HCT116 (cell line): ENCODE data around the gene METTL6. TPM values are rescaled to one million over a fixed set of nuclear protein-coding genes. Genes with fewer than 3 reads are reported as not detected.

Experiments
- ATAC-seq: fragments of 200-7000 bp; cut with Tn5 transposase; 2 replicates; pipeline ENCODE4 v1.9.1; 2020; ENCODE audit warnings: mild to moderate bottlenecking, moderate library complexity
- BruUV-seq: library from RNA; stranded (reverse); fragments of 400-500 nt; replicated peaks from 2 replicates; lab custom pipeline; 2021; lab: Mats Ljungman, UMichigan
- CTCF ChIA-PET: fragments of 300-600 bp; sonication (Branson Sonifier 250); formaldehyde crosslinking; loops from one replicate; lab custom pipeline; 2021; ENCODE audit warnings: antibody characterized with exemption; lab: Charles Lee
- POLR2A ChIA-PET: fragments of 300-600, 350-600 bp; sonication (Branson Sonifier 250); formaldehyde crosslinking; loops from one replicate; lab custom pipeline; 2021; ENCODE audit warnings: antibody characterized with exemption; lab: Charles Lee
- RAD21 ChIA-PET, 2 experiments: fragments of 300-600 bp; sonication (Branson Sonifier 250); formaldehyde crosslinking; loops; one replicate each; lab custom pipeline; 2023; ENCODE audit warnings: low total read pairs in 2 of 2; ENCODE audit not compliant: uncharacterized antibody in 2 of 2, unreplicated experiment in 2 of 2, low non-redundant PET in 1 of 2; lab: Charles Lee
- DNase-seq: peaks from one replicate; pipeline ENCODE4 v3.0.0-alpha.2; 2010; ENCODE audit warnings: low read depth, low spot score
- H2AFZ ChIP-seq: fragments of 200-600 bp; shearing (Covaris generic), sonication (generic); 2 replicates; pipeline ENCODE4 v1.6.1; 2017; ENCODE audit warnings: low read depth, mixed run types, mixed read lengths, antibody characterized with exemption, low read length; ENCODE audit not compliant: poor library complexity, severe bottlenecking
- H3K27ac ChIP-seq: 2 replicates; pipeline ENCODE4 v1.5.1; 2012; ENCODE audit warnings: low read depth, low read length
- H3K27me3 ChIP-seq: fragments of 200-600 bp; sonication (generic); 2 replicates; pipeline ENCODE4 v1.6.1; 2016; ENCODE audit warnings: mixed run types, low read length, mixed read lengths; ENCODE audit not compliant: insufficient read depth
- H3K36me3 ChIP-seq, 2 experiments: fragments of 200-500 bp in 1 of 2; fragments of 200-600 bp in 1 of 2; sonication (Bioruptor generic) in 1 of 2; sonication (generic) in 1 of 2; 2 replicates each; pipeline versions ENCODE4 v1.5.1 to v1.6.1; 2014 to 2016; ENCODE audit warnings: low read length in 2 of 2, inconsistent platforms in 1 of 2, mixed read lengths in 1 of 2, mixed run types in 1 of 2; ENCODE audit not compliant: insufficient read depth in 2 of 2, control insufficient read depth in 1 of 2
- H3K4me1 ChIP-seq, 2 experiments: fragments of 200-600 bp in 1 of 2; sonication (generic) in 1 of 2; 2 replicates each; pipeline versions ENCODE4 v1.5.1 to v1.6.1; 2012 to 2017; ENCODE audit warnings: low read length in 2 of 2, inconsistent platforms in 1 of 2, mild to moderate bottlenecking in 1 of 2, mixed read lengths in 1 of 2, mixed run types in 1 of 2, moderate library complexity in 1 of 2; ENCODE audit not compliant: insufficient read depth in 2 of 2, control insufficient read depth in 1 of 2
- H3K4me2 ChIP-seq: fragments of 200-600 bp; sonication (generic); 2 replicates; pipeline ENCODE4 v1.6.1; 2017; ENCODE audit warnings: mixed run types, low read length, mixed read lengths
- H3K4me3 ChIP-seq, 2 experiments: fragments of 200-600 bp in 1 of 2; sonication (generic) in 1 of 2; replicated peaks in 1 of 2; 2 replicates each; pipeline ENCODE4 v1.5.1; 2011 to 2016; ENCODE audit warnings: low read length in 2 of 2, control low read depth in 1 of 2, low read depth in 1 of 2, mild to moderate bottlenecking in 1 of 2, mixed read lengths in 1 of 2, mixed run types in 1 of 2
- H3K79me2 ChIP-seq: fragments of 200-600 bp; sonication (generic); 2 replicates; pipeline ENCODE4 v1.6.1; 2017; ENCODE audit warnings: mild to moderate bottlenecking, mixed run types, low read length, moderate library complexity, mixed read lengths; ENCODE audit not compliant: insufficient read depth
- H3K9ac ChIP-seq: fragments of 200-600 bp; sonication (generic); 2 replicates; pipeline ENCODE4 v1.6.1; 2016; ENCODE audit warnings: low read length, mixed read lengths
- H3K9me2 ChIP-seq: fragments of 200-600 bp; sonication (generic), shearing (Covaris generic); 2 replicates; pipeline ENCODE4 v1.6.1; 2017; ENCODE audit warnings: mixed run types, mild to moderate bottlenecking, moderate library complexity; ENCODE audit not compliant: insufficient read depth
- H3K9me3 ChIP-seq, 2 experiments: fragments of 200-500 bp in 1 of 2; fragments of 200-600 bp in 1 of 2; sonication (Bioruptor generic) in 1 of 2; sonication (generic) in 1 of 2; 2 replicates each; pipeline ENCODE4 v1.6.1; 2014 to 2017; ENCODE audit warnings: low read length in 2 of 2, mixed read lengths in 2 of 2, inconsistent platforms in 1 of 2, low read depth in 1 of 2, mild to moderate bottlenecking in 1 of 2, mixed run types in 1 of 2, moderate library complexity in 1 of 2; ENCODE audit not compliant: control insufficient read depth in 1 of 2, insufficient read depth in 1 of 2
- H4K20me1 ChIP-seq: fragments of 200-600 bp; sonication (generic), shearing (Covaris generic); 2 replicates; pipeline ENCODE4 v1.6.1; 2017; ENCODE audit warnings: mixed run types, mild to moderate bottlenecking, moderate library complexity; ENCODE audit not compliant: insufficient read depth
- CEBPB ChIP-seq: IDR thresholded peaks from 2 replicates; pipeline ENCODE4 v1.6.1; 2012; ENCODE audit warnings: low read depth
- EGR1 ChIP-seq: IDR thresholded peaks from 2 replicates; pipeline ENCODE4 v1.6.1; 2012; ENCODE audit warnings: low read depth
- ELF1 ChIP-seq: IDR thresholded peaks from 2 replicates; pipeline ENCODE4 v1.6.1; 2012; ENCODE audit warnings: low read depth, borderline replicate concordance
- EZH2 ChIP-seq: fragments of 200-600 bp; sonication (generic); IDR thresholded peaks from 2 replicates; pipeline ENCODE4 v1.6.1; 2017; ENCODE audit warnings: antibody characterized with exemption, mixed run types
- EZH2phosphoT487 ChIP-seq: fragments of 200-600 bp; IDR thresholded peaks from 2 replicates; pipeline ENCODE4 v1.6.1; 2018; ENCODE audit warnings: antibody characterized with exemption, borderline replicate concordance
- POLR2A ChIP-seq: IDR thresholded peaks from 2 replicates; pipeline ENCODE4 v1.7.0; 2011; ENCODE audit warnings: borderline replicate concordance; ENCODE audit not compliant: insufficient read depth, insufficient read length; ENCODE audit errors: extremely low read depth
- POLR2AphosphoS5 ChIP-seq: IDR thresholded peaks from 2 replicates; pipeline ENCODE4 v1.6.1; 2011; ENCODE audit warnings: mild to moderate bottlenecking, low read depth, low read length, moderate library complexity
- RAD21 ChIP-seq: IDR thresholded peaks from 2 replicates; pipeline ENCODE4 v1.6.1; 2012; ENCODE audit warnings: low read depth, mild to moderate bottlenecking
- SIN3A ChIP-seq: IDR thresholded peaks from 2 replicates; pipeline ENCODE4 v1.6.1; 2012; ENCODE audit warnings: low read depth
- TCF7L2 ChIP-seq: IDR thresholded peaks from 2 replicates; pipeline ENCODE4 v1.7.0; 2011; ENCODE audit warnings: borderline replicate concordance, inconsistent platforms; ENCODE audit not compliant: insufficient read depth, insufficient read length; ENCODE audit errors: extremely low read depth
- YY1 ChIP-seq: IDR thresholded peaks from 2 replicates; pipeline ENCODE4 v1.6.1; 2011; ENCODE audit warnings: low read length, low read depth, moderate library complexity, mild to moderate bottlenecking; ENCODE audit not compliant: insufficient replicate concordance; ENCODE audit errors: extremely low read depth
- ZFX ChIP-seq: fragments of 450-650 bp; IDR thresholded peaks from 2 replicates; pipeline ENCODE4 v1.6.1; 2017
- ZNF274 ChIP-seq: fragments of 200-500 bp; sonication (Bioruptor generic); IDR thresholded peaks from 2 replicates; pipeline ENCODE4 v1.6.1; 2014; ENCODE audit warnings: mild to moderate bottlenecking, low read depth, low read length, inconsistent platforms
- intact Hi-C: fragments of 100-400 bp; cut with micrococcal nuclease; formaldehyde crosslinking; loops from 2 replicates; pipeline ENCODE4 v1.10.0; 2022
- total RNA-seq: library from RNA; stranded (reverse); gene quantifications from one replicate; pipeline ENCODE4 v1.2.1, GENCODE V29; 2021; ENCODE audit not compliant: unreplicated experiment
- TF ChIP-seq, protein P1 (sequence below): IDR thresholded peaks from 2 replicates; pipeline ENCODE4 v1.6.1; 2011; ENCODE audit warnings: mild to moderate bottlenecking, low read length, moderate library complexity; ENCODE audit not compliant: insufficient replicate concordance; ENCODE audit errors: extremely low read depth
- TF ChIP-seq, protein P2 (sequence below): IDR thresholded peaks from 2 replicates; pipeline ENCODE4 v1.6.1; 2012
- TF ChIP-seq, protein P3 (sequence below): IDR thresholded peaks from 2 replicates; pipeline ENCODE4 v1.6.1; 2012
- TF ChIP-seq, protein P4 (sequence below), 3 experiments: fragments of 200-600 bp in 1 of 3; sonication (generic) in 1 of 3; IDR thresholded peaks in 2 of 3; conservative IDR thresholded peaks in 1 of 3; 2 replicates each; pipeline ENCODE4 v1.5.1; 2012 to 2017; ENCODE audit warnings: low read depth in 2 of 3, low read length in 2 of 3, antibody characterized with exemption in 1 of 3, borderline replicate concordance in 1 of 3, control low read depth in 1 of 3, mild to moderate bottlenecking in 1 of 3, mixed read lengths in 1 of 3, mixed run types in 1 of 3, moderate library complexity in 1 of 3; ENCODE audit not compliant: insufficient read depth in 1 of 3

Gene METTL6
- total RNA-seq, 1 experiment from 2014 or later, result 14.7 TPM

DNA sequence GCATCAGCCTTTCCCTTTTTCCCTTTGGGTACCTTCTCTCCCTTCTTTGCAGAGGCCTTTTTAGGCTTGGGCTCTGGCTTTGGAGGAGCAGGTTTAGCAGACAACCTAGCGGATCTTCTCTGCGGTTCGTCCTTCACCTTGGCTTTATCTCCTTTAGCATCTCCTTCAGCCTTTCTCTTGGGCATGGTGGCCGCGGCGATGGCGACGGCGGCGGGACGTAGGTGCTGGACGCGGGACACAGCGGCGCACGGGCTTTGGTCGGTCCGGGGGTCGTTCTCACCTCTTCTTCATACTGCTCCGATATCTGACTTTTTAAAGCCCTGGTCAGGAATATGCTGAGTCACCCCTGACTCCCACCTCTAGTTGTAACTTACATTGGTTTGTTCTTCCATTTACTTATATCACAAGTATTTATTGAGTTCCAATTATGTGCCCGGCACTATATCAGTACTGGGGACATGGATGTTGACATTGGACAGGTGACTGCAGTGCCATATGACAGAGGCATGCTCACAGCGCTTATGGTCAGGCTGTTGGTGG lies 51.8 kb downstream of the METTL6 start:
- RAD21 ChIA-PET, result no interaction called here
- Histone ChIP-seq H3K9ac (no peak overlapping the region), H3K27ac (no peak overlapping the region), H3K79me2 (no peaks in the 10 kb centered on the region), H3K36me3 (no peaks in the 10 kb centered on the region), H3K4me3 (no peak overlapping the region), H4K20me1 (no peaks in the 10 kb centered on the region), H3K9me2 (no peaks in the 10 kb centered on the region), H3K4me2 (no peak overlapping the region), H3K9me3 (no peaks in the 10 kb centered on the region), H3K27me3 (no peaks in the 10 kb centered on the region), H2AFZ (peak overlapping the region; percentile 41), H3K4me1 (peaks cover 0 to 5% of the 10 kb centered on the region in 2 experiments; a peak in 2 of 4 replicates)
- CTCF ChIA-PET, result no interaction called here
- intact Hi-C loops, result loop anchor here (5.0 kb wide), 1 partner anchor 268 kb away; no protein-coding TSS in a partner anchor
- POLR2A ChIA-PET, result no interaction called here
- BruUV-seq, result no TSS peak
- ATAC-seq, result no peak
- DNase-seq, result no peak
- no peak for TF ChIP-seq SIN3A
- TF ChIP-seq RAD21, result no peak
- TF ChIP-seq, protein P1, sequence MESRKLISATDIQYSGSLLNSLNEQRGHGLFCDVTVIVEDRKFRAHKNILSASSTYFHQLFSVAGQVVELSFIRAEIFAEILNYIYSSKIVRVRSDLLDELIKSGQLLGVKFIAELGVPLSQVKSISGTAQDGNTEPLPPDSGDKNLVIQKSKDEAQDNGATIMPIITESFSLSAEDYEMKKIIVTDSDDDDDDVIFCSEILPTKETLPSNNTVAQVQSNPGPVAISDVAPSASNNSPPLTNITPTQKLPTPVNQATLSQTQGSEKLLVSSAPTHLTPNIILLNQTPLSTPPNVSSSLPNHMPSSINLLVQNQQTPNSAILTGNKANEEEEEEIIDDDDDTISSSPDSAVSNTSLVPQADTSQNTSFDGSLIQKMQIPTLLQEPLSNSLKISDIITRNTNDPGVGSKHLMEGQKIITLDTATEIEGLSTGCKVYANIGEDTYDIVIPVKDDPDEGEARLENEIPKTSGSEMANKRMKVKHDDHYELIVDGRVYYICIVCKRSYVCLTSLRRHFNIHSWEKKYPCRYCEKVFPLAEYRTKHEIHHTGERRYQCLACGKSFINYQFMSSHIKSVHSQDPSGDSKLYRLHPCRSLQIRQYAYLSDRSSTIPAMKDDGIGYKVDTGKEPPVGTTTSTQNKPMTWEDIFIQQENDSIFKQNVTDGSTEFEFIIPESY, result no peak
- no peak for TF ChIP-seq CEBPB
- TF ChIP-seq, protein P2, sequence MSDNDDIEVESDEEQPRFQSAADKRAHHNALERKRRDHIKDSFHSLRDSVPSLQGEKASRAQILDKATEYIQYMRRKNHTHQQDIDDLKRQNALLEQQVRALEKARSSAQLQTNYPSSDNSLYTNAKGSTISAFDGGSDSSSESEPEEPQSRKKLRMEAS, result no peak
- TF ChIP-seq YY1, result no peak
- TF ChIP-seq TCF7L2, result no peak
- TF ChIP-seq EZH2, result no peak
- TF ChIP-seq ELF1, result no peak
- no peak for TF ChIP-seq POLR2A
- TF ChIP-seq, protein P3, sequence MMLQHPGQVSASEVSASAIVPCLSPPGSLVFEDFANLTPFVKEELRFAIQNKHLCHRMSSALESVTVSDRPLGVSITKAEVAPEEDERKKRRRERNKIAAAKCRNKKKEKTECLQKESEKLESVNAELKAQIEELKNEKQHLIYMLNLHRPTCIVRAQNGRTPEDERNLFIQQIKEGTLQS, result no peak
- TF ChIP-seq EGR1, result no peak
- TF ChIP-seq ZNF274, result no peak
- TF ChIP-seq, protein P4, sequence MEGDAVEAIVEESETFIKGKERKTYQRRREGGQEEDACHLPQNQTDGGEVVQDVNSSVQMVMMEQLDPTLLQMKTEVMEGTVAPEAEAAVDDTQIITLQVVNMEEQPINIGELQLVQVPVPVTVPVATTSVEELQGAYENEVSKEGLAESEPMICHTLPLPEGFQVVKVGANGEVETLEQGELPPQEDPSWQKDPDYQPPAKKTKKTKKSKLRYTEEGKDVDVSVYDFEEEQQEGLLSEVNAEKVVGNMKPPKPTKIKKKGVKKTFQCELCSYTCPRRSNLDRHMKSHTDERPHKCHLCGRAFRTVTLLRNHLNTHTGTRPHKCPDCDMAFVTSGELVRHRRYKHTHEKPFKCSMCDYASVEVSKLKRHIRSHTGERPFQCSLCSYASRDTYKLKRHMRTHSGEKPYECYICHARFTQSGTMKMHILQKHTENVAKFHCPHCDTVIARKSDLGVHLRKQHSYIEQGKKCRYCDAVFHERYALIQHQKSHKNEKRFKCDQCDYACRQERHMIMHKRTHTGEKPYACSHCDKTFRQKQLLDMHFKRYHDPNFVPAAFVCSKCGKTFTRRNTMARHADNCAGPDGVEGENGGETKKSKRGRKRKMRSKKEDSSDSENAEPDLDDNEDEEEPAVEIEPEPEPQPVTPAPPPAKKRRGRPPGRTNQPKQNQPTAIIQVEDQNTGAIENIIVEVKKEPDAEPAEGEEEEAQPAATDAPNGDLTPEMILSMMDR (IDR thresholded peaks at IDR 0.05 in 2 of 3, conservative IDR thresholded peaks at IDR 0.05 in 1 of 3; ENCODE audit: borderline replicate concordance in 1 of 3, insufficient read depth in 1 of 3, low read depth in 2 of 3, low read length in 2 of 3), result no peak
- no peak for TF ChIP-seq EZH2phosphoT487
- TF ChIP-seq ZFX, result no peak
- TF ChIP-seq POLR2AphosphoS5, result no peak
